SU-DHL-6 (cell line): ENCODE data around the gene SYNDIG1.

ENCODE experiments used
- EZH2phosphoT487 ChIP-seq: fragments of 200-600 bp; sonication (generic), shearing (Covaris generic); conservative IDR thresholded peaks from 2 replicates; pipeline ENCODE4 v1.6.1; 2018; ENCODE audit warnings: mild to moderate bottlenecking, antibody characterized with exemption, low read length, moderate library complexity, mixed read lengths
- TF ChIP-seq, protein P1 (sequence below): fragments of 200-600 bp; sonication (generic); IDR thresholded peaks from one replicate; pipeline ENCODE4 v1.5.1; 2017; ENCODE audit warnings: antibody characterized with exemption, mild to moderate bottlenecking, low read length, moderate library complexity; ENCODE audit not compliant: insufficient read depth, poor library complexity, severe bottlenecking

DNA sequence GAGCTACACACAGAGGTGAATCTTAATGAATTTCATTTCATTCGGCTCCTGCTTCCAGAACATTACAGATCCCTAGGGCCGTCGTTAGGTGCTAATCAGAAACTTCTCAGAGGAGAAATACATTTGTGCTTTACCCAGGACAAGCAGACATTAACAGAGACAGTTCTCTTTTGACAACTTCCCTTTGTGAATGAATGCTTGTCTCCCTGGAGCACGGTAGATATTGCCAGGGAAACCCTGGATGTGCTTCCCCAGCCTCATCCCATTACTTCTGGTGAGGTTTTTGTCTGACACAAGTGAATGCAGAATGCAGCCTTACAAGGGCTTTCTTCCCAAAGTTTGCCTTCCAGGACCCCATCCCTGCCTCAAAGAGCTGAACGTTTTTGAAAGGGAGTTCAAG lies 105.4 kb downstream of the SYNDIG1 start:
- TF ChIP-seq, protein P1, sequence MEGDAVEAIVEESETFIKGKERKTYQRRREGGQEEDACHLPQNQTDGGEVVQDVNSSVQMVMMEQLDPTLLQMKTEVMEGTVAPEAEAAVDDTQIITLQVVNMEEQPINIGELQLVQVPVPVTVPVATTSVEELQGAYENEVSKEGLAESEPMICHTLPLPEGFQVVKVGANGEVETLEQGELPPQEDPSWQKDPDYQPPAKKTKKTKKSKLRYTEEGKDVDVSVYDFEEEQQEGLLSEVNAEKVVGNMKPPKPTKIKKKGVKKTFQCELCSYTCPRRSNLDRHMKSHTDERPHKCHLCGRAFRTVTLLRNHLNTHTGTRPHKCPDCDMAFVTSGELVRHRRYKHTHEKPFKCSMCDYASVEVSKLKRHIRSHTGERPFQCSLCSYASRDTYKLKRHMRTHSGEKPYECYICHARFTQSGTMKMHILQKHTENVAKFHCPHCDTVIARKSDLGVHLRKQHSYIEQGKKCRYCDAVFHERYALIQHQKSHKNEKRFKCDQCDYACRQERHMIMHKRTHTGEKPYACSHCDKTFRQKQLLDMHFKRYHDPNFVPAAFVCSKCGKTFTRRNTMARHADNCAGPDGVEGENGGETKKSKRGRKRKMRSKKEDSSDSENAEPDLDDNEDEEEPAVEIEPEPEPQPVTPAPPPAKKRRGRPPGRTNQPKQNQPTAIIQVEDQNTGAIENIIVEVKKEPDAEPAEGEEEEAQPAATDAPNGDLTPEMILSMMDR = no peak
- no peak for TF ChIP-seq EZH2phosphoT487
